ENCODE measurements around the gene SH3TC1. TPM values are rescaled to one million over a fixed set of nuclear protein-coding genes. Genes with fewer than 3 reads are reported as not detected.

SH3TC1 gene
- polyA plus RNA-seq, 1 donor (not counting 4 experiments of a cell fraction or from before 2014, with no cell fraction given): 12.3 TPM

- DNase-seq (ENCODE audit: low read depth, low spot score) (no peak), FAIRE-seq (no peak)
- Histone ChIP-seq H3K4me1 (ENCODE audit: control insufficient read depth, extremely low read depth, insufficient read depth, low read length) (no peaks in the 10 kb centered on the region), H3K27me3 (ENCODE audit: control insufficient read depth, extremely low read depth, insufficient read depth, low read length) (no peaks in the 10 kb centered on the region), H3K4me3 (ENCODE audit: control insufficient read depth in 2 of 3, extremely low read depth in 1 of 3, insufficient read depth in 2 of 3, low read depth in 1 of 3, low read length in 3 of 3) (no peak overlapping the region), H3K9me3 (ENCODE audit: control insufficient read depth, low read depth, low read length) (no peaks in the 10 kb centered on the region), H3K36me3 (ENCODE audit: control insufficient read depth in 2 of 2, extremely low read depth in 1 of 2, insufficient read depth in 2 of 2, low read length in 2 of 2) (peaks cover 34 to 60% of the 10 kb centered on the region in 2 experiments), H3K79me2 (ENCODE audit: control insufficient read depth, insufficient read depth, low read length) (no peaks in the 10 kb centered on the region), H3K27ac (ENCODE audit: control insufficient read depth, insufficient read depth, low read length) (no peak overlapping the region), H4K20me1 (ENCODE audit: control insufficient read depth, extremely low read depth, insufficient read depth, low read length) (peaks cover 6% of the 10 kb centered on the region), H3K4me2 (ENCODE audit: control insufficient read depth, extremely low read depth, insufficient read depth, low read depth, low read length) (no peak overlapping the region), H2AFZ (ENCODE audit: control insufficient read depth, low read length) (no peak overlapping the region), H3K9ac (ENCODE audit: control insufficient read depth, extremely low read depth, insufficient read depth, low read length) (no peak overlapping the region), H3K9me1 (ENCODE audit: control insufficient read depth, extremely low read depth, insufficient read depth, low read length) (peaks cover 3% of the 10 kb centered on the region)
- dilution Hi-C loops (cut with MboI; ENCODE audit: extremely low pct_ligation_motif_present, low sequenced_read_pairs): no loop called here
- TF ChIP-seq, protein P1, sequence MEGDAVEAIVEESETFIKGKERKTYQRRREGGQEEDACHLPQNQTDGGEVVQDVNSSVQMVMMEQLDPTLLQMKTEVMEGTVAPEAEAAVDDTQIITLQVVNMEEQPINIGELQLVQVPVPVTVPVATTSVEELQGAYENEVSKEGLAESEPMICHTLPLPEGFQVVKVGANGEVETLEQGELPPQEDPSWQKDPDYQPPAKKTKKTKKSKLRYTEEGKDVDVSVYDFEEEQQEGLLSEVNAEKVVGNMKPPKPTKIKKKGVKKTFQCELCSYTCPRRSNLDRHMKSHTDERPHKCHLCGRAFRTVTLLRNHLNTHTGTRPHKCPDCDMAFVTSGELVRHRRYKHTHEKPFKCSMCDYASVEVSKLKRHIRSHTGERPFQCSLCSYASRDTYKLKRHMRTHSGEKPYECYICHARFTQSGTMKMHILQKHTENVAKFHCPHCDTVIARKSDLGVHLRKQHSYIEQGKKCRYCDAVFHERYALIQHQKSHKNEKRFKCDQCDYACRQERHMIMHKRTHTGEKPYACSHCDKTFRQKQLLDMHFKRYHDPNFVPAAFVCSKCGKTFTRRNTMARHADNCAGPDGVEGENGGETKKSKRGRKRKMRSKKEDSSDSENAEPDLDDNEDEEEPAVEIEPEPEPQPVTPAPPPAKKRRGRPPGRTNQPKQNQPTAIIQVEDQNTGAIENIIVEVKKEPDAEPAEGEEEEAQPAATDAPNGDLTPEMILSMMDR (optimal IDR thresholded peaks at IDR 0.05 in 1 of 3, IDR thresholded peaks at IDR 0.05 in 1 of 3, conservative IDR thresholded peaks at IDR 0.05 in 1 of 3; ENCODE audit: extremely low read depth in 1 of 3, insufficient read depth in 2 of 3, low read length in 3 of 3): no peak
- no peak for TF ChIP-seq EZH2 (IDR thresholded peaks at IDR 0.05; ENCODE audit: low read length)
Measured at GRCh38 chr4:8238036-8238511, 39.0 kb downstream of the SH3TC1 start.

DNA sequence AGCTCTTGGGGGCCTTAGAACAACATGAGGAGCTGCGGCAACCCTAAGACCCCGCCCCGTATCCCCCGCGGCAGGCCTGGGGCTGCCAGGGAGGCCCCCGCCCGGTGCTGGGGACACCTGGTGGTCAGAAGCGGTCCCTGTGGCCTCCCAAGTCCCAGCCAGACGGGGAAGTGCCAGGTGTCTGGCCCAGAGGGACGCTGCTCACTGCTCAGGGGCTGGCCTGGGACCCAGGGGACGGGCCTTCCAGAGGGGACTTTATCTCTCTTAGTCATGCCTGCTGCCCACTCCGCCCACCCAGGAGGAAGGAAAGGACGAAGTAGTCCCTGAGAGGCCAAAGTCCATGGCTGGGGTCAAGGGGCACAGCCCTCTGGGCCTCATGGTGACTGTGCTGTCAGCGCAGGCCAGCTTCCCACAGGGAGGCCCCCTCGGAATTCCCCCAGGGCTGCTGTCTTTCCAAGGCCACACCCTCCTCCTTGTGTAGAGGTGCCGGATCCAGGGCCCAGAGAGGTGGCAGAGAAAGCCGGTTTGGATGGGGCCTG, 39.5 kb downstream of the SH3TC1 start:
- H2AFZ ChIP-seq (ENCODE audit: control insufficient read depth, low read length): no peak overlapping the region
- peaks cover 2% of the 10 kb centered on the region for H4K20me1 ChIP-seq (ENCODE audit: control insufficient read depth, extremely low read depth, insufficient read depth, low read length)
- no peaks in the 10 kb centered on the region for H3K4me1 ChIP-seq (ENCODE audit: control insufficient read depth, extremely low read depth, insufficient read depth, low read length)
- peaks cover 29 to 56% of the 10 kb centered on the region in 2 experiments for H3K36me3 ChIP-seq (ENCODE audit: control insufficient read depth in 2 of 2, extremely low read depth in 1 of 2, insufficient read depth in 2 of 2, low read length in 2 of 2)
- dilution Hi-C loops (cut with MboI; ENCODE audit: extremely low pct_ligation_motif_present, low sequenced_read_pairs): no loop called here
- no peak overlapping the region for H3K4me2 ChIP-seq (ENCODE audit: control insufficient read depth, extremely low read depth, insufficient read depth, low read depth, low read length)
- no peaks in the 10 kb centered on the region for H3K79me2 ChIP-seq (ENCODE audit: control insufficient read depth, insufficient read depth, low read length)
- peaks cover 3% of the 10 kb centered on the region for H3K9me1 ChIP-seq (ENCODE audit: control insufficient read depth, extremely low read depth, insufficient read depth, low read length)
- no peaks in the 10 kb centered on the region for H3K9me3 ChIP-seq (ENCODE audit: control insufficient read depth, low read depth, low read length)
- no peak overlapping the region for H3K9ac ChIP-seq (ENCODE audit: control insufficient read depth, extremely low read depth, insufficient read depth, low read length)
- DNase-seq (ENCODE audit: low read depth, low spot score) (no peak), FAIRE-seq (no peak)
- no peak overlapping the region for H3K4me3 ChIP-seq (ENCODE audit: control insufficient read depth in 2 of 3, extremely low read depth in 1 of 3, insufficient read depth in 2 of 3, low read depth in 1 of 3, low read length in 3 of 3)
- no peak overlapping the region for H3K27ac ChIP-seq (ENCODE audit: control insufficient read depth, insufficient read depth, low read length)
- TF ChIP-seq, protein P1 (optimal IDR thresholded peaks at IDR 0.05 in 1 of 3, IDR thresholded peaks at IDR 0.05 in 1 of 3, conservative IDR thresholded peaks at IDR 0.05 in 1 of 3; ENCODE audit: extremely low read depth in 1 of 3, insufficient read depth in 2 of 3, low read length in 3 of 3): peak in 1 of 3 experiments; percentile 31
- TF ChIP-seq EZH2 (IDR thresholded peaks at IDR 0.05; ENCODE audit: low read length): no peak
- H3K27me3 ChIP-seq (ENCODE audit: control insufficient read depth, extremely low read depth, insufficient read depth, low read length): no peaks in the 10 kb centered on the region

All from keratinocyte (primary cell).